ENCODE results near the gene ELOVL2. TPM values are rescaled to one million over a fixed set of nuclear protein-coding genes. Genes with fewer than 3 reads are reported as not detected.

The ELOVL2 gene
- polyA plus RNA-seq, 1 donor (not counting 4 experiments of a cell fraction or from before 2014, with no cell fraction given): 0.05 TPM

DNA sequence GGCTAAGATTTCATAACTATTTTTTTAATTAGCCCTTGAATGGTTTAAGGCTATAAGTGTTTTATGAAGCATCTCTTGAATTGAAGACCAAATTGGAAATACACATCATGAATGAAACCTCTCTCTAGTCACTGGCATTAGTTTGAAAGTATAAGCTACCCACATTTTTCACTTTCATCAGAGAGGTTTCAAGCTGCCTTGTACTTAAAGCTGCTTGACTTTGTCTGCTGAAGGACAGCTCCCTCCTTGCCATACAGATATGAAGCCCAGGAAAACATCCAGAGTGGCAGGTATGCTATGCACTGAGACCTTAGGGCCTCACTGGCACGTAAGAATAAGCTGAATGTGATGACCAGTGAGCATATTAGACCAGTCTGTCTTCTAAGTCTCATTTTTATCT, 62.7 kb downstream of the ELOVL2 start:
- Histone ChIP-seq H3K9me3 (ENCODE audit: control insufficient read depth, low read depth, low read length) (no peaks in the 10 kb centered on the region), H3K36me3 (ENCODE audit: control insufficient read depth in 2 of 2, extremely low read depth in 1 of 2, insufficient read depth in 2 of 2, low read length in 2 of 2) (no peaks in the 10 kb centered on the region), H3K4me1 (ENCODE audit: control insufficient read depth, extremely low read depth, insufficient read depth, low read length) (no peaks in the 10 kb centered on the region), H3K79me2 (ENCODE audit: control insufficient read depth, insufficient read depth, low read length) (no peaks in the 10 kb centered on the region), H3K4me3 (ENCODE audit: control insufficient read depth in 2 of 3, extremely low read depth in 1 of 3, insufficient read depth in 2 of 3, low read depth in 1 of 3, low read length in 3 of 3) (no peak overlapping the region), H3K9ac (ENCODE audit: control insufficient read depth, extremely low read depth, insufficient read depth, low read length) (no peak overlapping the region), H3K27me3 (ENCODE audit: control insufficient read depth, extremely low read depth, insufficient read depth, low read length) (no peaks in the 10 kb centered on the region), H3K9me1 (ENCODE audit: control insufficient read depth, extremely low read depth, insufficient read depth, low read length) (no peaks in the 10 kb centered on the region), H4K20me1 (ENCODE audit: control insufficient read depth, extremely low read depth, insufficient read depth, low read length) (no peaks in the 10 kb centered on the region), H3K27ac (ENCODE audit: control insufficient read depth, insufficient read depth, low read length) (no peak overlapping the region), H2AFZ (ENCODE audit: control insufficient read depth, low read length) (no peak overlapping the region), H3K4me2 (ENCODE audit: control insufficient read depth, extremely low read depth, insufficient read depth, low read depth, low read length) (no peak overlapping the region)
- DNase-seq (ENCODE audit: low read depth, low spot score) (no peak), FAIRE-seq (no peak)
- TF ChIP-seq CTCF (optimal IDR thresholded peaks at IDR 0.05 in 1 of 3, IDR thresholded peaks at IDR 0.05 in 1 of 3, conservative IDR thresholded peaks at IDR 0.05 in 1 of 3; ENCODE audit: extremely low read depth in 1 of 3, insufficient read depth in 2 of 3, low read length in 3 of 3) (no peak), EZH2 (IDR thresholded peaks at IDR 0.05; ENCODE audit: low read length) (no peak)
- dilution Hi-C loops (cut with MboI; ENCODE audit: extremely low pct_ligation_motif_present, low sequenced_read_pairs): no loop called here

GRCh38 chr6:10979603-10980002, 64.5 kb downstream of the ELOVL2 start:
- no peak overlapping the region for H2AFZ ChIP-seq (ENCODE audit: control insufficient read depth, low read length)
- FAIRE-seq: no peak

More at GRCh38 chr6:10979603-10980002, 64.5 kb downstream of the ELOVL2 start:
- no peak for DNase-seq (ENCODE audit: low read depth, low spot score)
- H3K9me3 ChIP-seq (ENCODE audit: control insufficient read depth, low read depth, low read length): no peaks in the 10 kb centered on the region
- no peaks in the 10 kb centered on the region for H3K27me3 ChIP-seq (ENCODE audit: control insufficient read depth, extremely low read depth, insufficient read depth, low read length)
- no peak overlapping the region for H3K4me3 ChIP-seq (ENCODE audit: control insufficient read depth in 2 of 3, extremely low read depth in 1 of 3, insufficient read depth in 2 of 3, low read depth in 1 of 3, low read length in 3 of 3)
- H4K20me1 ChIP-seq (ENCODE audit: control insufficient read depth, extremely low read depth, insufficient read depth, low read length): no peaks in the 10 kb centered on the region
- dilution Hi-C loops (cut with MboI; ENCODE audit: extremely low pct_ligation_motif_present, low sequenced_read_pairs): no loop called here
- no peak overlapping the region for H3K9ac ChIP-seq (ENCODE audit: control insufficient read depth, extremely low read depth, insufficient read depth, low read length)
- H3K27ac ChIP-seq (ENCODE audit: control insufficient read depth, insufficient read depth, low read length): no peak overlapping the region
- H3K4me1 ChIP-seq (ENCODE audit: control insufficient read depth, extremely low read depth, insufficient read depth, low read length): no peaks in the 10 kb centered on the region
- no peaks in the 10 kb centered on the region for H3K36me3 ChIP-seq (ENCODE audit: control insufficient read depth in 2 of 2, extremely low read depth in 1 of 2, insufficient read depth in 2 of 2, low read length in 2 of 2)
- H3K9me1 ChIP-seq (ENCODE audit: control insufficient read depth, extremely low read depth, insufficient read depth, low read length): no peaks in the 10 kb centered on the region
- no peak for TF ChIP-seq EZH2 (IDR thresholded peaks at IDR 0.05; ENCODE audit: low read length)
- TF ChIP-seq CTCF (optimal IDR thresholded peaks at IDR 0.05 in 1 of 3, IDR thresholded peaks at IDR 0.05 in 1 of 3, conservative IDR thresholded peaks at IDR 0.05 in 1 of 3; ENCODE audit: extremely low read depth in 1 of 3, insufficient read depth in 2 of 3, low read length in 3 of 3): no peak
- no peak overlapping the region for H3K4me2 ChIP-seq (ENCODE audit: control insufficient read depth, extremely low read depth, insufficient read depth, low read depth, low read length)
- H3K79me2 ChIP-seq (ENCODE audit: control insufficient read depth, insufficient read depth, low read length): no peaks in the 10 kb centered on the region
